ENCODE data around the gene MITF.

DNA sequence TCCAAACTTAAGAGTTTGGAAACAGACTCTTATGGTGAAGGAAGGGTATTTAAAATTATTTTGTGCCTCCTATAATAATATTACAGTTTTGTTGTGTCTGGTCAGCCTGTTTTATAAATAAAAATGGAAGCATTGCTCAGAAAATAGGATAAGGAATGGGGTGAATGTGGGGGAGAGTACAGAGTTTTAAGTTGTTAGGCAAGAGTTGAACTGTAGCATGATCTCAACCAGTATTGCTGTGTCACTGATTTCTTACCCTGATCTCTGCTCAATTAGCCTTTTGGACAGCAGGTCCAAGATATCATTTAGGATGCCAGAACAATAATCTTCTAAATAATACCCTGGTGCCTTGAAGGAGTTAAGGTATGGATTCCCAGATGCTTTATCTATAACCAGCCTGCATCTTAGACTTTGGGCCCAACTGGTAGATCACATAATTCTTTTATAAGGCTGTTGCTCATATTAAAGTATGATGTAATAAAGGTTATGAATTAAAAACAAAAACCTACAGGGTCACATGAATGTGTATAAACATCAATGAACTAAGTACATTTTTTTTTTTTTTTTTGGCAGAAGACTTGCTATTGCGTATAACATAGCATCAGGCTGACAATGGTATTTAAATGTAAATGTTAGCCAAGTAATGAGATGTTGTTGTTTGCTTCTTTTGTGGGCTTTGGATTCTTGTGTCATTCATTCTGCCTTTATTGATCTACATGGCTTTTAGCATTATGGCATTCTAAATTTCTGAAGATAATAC lies 70.0 kb downstream of the MITF start:
- no peak for TF ChIP-seq CTCF (IDR thresholded peaks at IDR 0.05; ENCODE audit: poor library complexity, severe bottlenecking)
- TF ChIP-seq RAD21 (conservative IDR thresholded peaks at IDR 0.05), result no peak
- TF ChIP-seq REST (IDR thresholded peaks at IDR 0.05; ENCODE audit: borderline replicate concordance), result no peak
- no peak for TF ChIP-seq EP300 (conservative IDR thresholded peaks at IDR 0.05; ENCODE audit: poor library complexity, severe bottlenecking)
